ENCODE data around the gene RAP1A. TPM values are rescaled to one million over a fixed set of nuclear protein-coding genes. Genes with fewer than 3 reads are reported as not detected.

RAP1A gene
- total RNA-seq, 1 experiment from 2014 or later = 19.0 TPM

DNA sequence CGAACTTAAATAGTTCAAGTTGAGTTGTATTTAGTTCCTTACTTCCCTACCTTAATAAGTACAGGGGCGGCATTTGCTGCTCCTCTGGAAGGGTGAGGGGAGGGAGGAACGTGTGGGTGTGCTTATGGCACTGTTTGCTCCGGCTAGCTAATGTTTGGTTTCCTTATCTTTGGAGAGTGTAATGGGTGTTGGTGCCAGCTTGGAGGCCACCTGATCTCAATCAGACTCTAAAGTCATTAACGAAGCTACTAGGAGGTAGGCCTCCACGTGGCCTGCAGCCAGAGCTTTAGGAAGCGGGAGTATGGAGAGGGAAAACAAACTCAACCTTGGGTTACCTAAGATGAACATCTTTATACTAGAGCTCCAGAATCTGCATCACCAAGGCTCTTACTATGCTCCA, 43.0 kb upstream of the RAP1A start:
- H2AFZ ChIP-seq (ENCODE audit: low read length) = no peak overlapping the region
- H3K27me3 ChIP-seq (ENCODE audit: low read length) = no peaks in the 10 kb centered on the region
- no peak for TF ChIP-seq EZH2 (IDR thresholded peaks at IDR 0.05; ENCODE audit: low read length, unreplicated experiment)
- TF ChIP-seq, protein P1, sequence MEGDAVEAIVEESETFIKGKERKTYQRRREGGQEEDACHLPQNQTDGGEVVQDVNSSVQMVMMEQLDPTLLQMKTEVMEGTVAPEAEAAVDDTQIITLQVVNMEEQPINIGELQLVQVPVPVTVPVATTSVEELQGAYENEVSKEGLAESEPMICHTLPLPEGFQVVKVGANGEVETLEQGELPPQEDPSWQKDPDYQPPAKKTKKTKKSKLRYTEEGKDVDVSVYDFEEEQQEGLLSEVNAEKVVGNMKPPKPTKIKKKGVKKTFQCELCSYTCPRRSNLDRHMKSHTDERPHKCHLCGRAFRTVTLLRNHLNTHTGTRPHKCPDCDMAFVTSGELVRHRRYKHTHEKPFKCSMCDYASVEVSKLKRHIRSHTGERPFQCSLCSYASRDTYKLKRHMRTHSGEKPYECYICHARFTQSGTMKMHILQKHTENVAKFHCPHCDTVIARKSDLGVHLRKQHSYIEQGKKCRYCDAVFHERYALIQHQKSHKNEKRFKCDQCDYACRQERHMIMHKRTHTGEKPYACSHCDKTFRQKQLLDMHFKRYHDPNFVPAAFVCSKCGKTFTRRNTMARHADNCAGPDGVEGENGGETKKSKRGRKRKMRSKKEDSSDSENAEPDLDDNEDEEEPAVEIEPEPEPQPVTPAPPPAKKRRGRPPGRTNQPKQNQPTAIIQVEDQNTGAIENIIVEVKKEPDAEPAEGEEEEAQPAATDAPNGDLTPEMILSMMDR (conservative IDR thresholded peaks at IDR 0.05; ENCODE audit: low read depth, low read length) = no peak
- TF ChIP-seq EZH2phosphoT487 (IDR thresholded peaks at IDR 0.05; ENCODE audit: borderline replicate concordance, low read length) = no peak
- BruUV-seq (replicated peaks) = no TSS peak
- intact Hi-C loops (cut with micrococcal nuclease) = no loop called here
- no peak for DNase-seq
- POLR2A ChIA-PET (ENCODE audit: unreplicated experiment) = no interaction called here
- H3K9ac ChIP-seq (ENCODE audit: low read length) = no peak overlapping the region
- H3K79me2 ChIP-seq (ENCODE audit: low read length) = no peaks in the 10 kb centered on the region
- H3K9me3 ChIP-seq (ENCODE audit: low read length) = no peaks in the 10 kb centered on the region
- no peaks in the 10 kb centered on the region for H3F3A ChIP-seq (ENCODE audit: low read length, unreplicated experiment)
- H3K4me2 ChIP-seq (ENCODE audit: low read length) = no peak overlapping the region
- no peak overlapping the region for H3K4me3 ChIP-seq (ENCODE audit: low read length)
- ATAC-seq = no peak
- H3K9me2 ChIP-seq (replicated peaks; ENCODE audit: low read length) = no peaks in the 10 kb centered on the region
- CTCF ChIA-PET = no interaction called here
- H3K36me3 ChIP-seq (ENCODE audit: low read depth, low read length) = no peaks in the 10 kb centered on the region
- no peaks in the 10 kb centered on the region for H4K20me1 ChIP-seq (ENCODE audit: low read length)
- H3K27ac ChIP-seq (ENCODE audit: low read length) = no peak overlapping the region
- H3K4me1 ChIP-seq (ENCODE audit: insufficient read depth, low read length) = no peaks in the 10 kb centered on the region

DNA sequence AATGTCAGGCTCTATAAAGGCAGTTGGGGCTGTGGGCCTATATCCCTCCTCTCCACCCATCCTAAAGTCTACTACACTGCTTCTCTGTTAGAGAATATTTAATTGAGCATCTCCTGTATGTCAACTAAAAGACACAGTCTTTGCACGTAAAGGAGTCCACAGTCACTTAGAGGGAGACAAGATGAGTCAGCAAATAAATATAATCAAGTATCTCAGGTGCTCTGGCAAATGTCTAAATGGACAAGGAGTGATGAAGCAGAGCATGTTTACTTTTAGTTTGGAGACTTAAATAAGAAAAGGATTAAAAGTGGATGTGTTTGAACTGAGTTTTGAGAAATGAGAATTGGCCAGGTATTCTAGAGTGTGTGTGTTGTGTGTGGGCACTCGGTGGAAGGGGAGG, 41.8 kb upstream of the RAP1A start:
- no peak overlapping the region for H2AFZ ChIP-seq (ENCODE audit: low read length)
- H3K9ac ChIP-seq (ENCODE audit: low read length) = no peak overlapping the region
- H3K27me3 ChIP-seq (ENCODE audit: low read length) = no peaks in the 10 kb centered on the region
- H3K79me2 ChIP-seq (ENCODE audit: low read length) = no peaks in the 10 kb centered on the region
- H3K4me3 ChIP-seq (ENCODE audit: low read length) = no peak overlapping the region
- ChIA-PET POLR2A (ENCODE audit: unreplicated experiment) (no interaction called here), CTCF (no interaction called here)
- DNase-seq = no peak
- intact Hi-C loops (cut with micrococcal nuclease) = no loop called here
- ATAC-seq = no peak
- no peaks in the 10 kb centered on the region for H3K36me3 ChIP-seq (ENCODE audit: low read depth, low read length)
- TF ChIP-seq, protein P1 (conservative IDR thresholded peaks at IDR 0.05; ENCODE audit: low read depth, low read length) = no peak
- TF ChIP-seq EZH2 (IDR thresholded peaks at IDR 0.05; ENCODE audit: low read length, unreplicated experiment) (no peak), EZH2phosphoT487 (IDR thresholded peaks at IDR 0.05; ENCODE audit: borderline replicate concordance, low read length) (no peak)
- BruUV-seq (replicated peaks) = no TSS peak
- H4K20me1 ChIP-seq (ENCODE audit: low read length) = no peaks in the 10 kb centered on the region
- H3K4me2 ChIP-seq (ENCODE audit: low read length) = no peak overlapping the region
- no peak overlapping the region for H3K27ac ChIP-seq (ENCODE audit: low read length)
- no peaks in the 10 kb centered on the region for H3K9me3 ChIP-seq (ENCODE audit: low read length)
- no peaks in the 10 kb centered on the region for H3K4me1 ChIP-seq (ENCODE audit: insufficient read depth, low read length)
- no peaks in the 10 kb centered on the region for H3K9me2 ChIP-seq (replicated peaks; ENCODE audit: low read length)
- H3F3A ChIP-seq (ENCODE audit: low read length, unreplicated experiment) = no peaks in the 10 kb centered on the region

DNA sequence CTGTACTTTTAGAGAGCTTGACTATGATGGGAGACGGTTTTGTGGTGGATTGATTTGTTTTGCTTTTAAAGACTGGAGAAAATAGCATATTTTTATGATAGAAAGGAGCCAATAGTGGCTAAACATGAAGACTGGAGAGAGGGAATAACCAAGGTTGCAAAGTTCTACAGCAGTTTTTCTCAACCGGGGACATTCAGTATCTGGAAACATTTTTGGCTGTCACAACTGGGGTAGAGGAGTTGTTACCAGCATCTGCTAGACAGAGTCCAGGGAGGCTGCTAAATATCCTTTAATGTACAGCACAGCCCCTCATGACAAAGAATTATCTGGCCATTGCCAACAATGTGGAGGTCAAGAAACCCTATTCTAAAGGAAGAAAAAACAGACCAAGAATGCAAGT, 38.4 kb upstream of the RAP1A start:
- Histone ChIP-seq H3K27ac (ENCODE audit: low read length) (no peak overlapping the region), H3K4me1 (ENCODE audit: insufficient read depth, low read length) (no peaks in the 10 kb centered on the region), H3K79me2 (ENCODE audit: low read length) (no peaks in the 10 kb centered on the region), H3K36me3 (ENCODE audit: low read depth, low read length) (no peaks in the 10 kb centered on the region), H3K4me3 (ENCODE audit: low read length) (no peak overlapping the region), H3K9me3 (ENCODE audit: low read length) (no peaks in the 10 kb centered on the region), H3K9me2 (replicated peaks; ENCODE audit: low read length) (no peaks in the 10 kb centered on the region), H3K9ac (ENCODE audit: low read length) (no peak overlapping the region), H3K4me2 (ENCODE audit: low read length) (no peak overlapping the region), H3K27me3 (ENCODE audit: low read length) (no peaks in the 10 kb centered on the region), H4K20me1 (ENCODE audit: low read length) (no peaks in the 10 kb centered on the region), H3F3A (ENCODE audit: low read length, unreplicated experiment) (no peaks in the 10 kb centered on the region), H2AFZ (ENCODE audit: low read length) (no peak overlapping the region)
- DNase-seq (no peak), ATAC-seq (no peak)
- ChIA-PET POLR2A (ENCODE audit: unreplicated experiment) (no interaction called here), CTCF (no interaction called here)
- intact Hi-C loops (cut with micrococcal nuclease) = no loop called here
- BruUV-seq (replicated peaks) = no TSS peak
- TF ChIP-seq EZH2phosphoT487 (IDR thresholded peaks at IDR 0.05; ENCODE audit: borderline replicate concordance, low read length) (no peak), EZH2 (IDR thresholded peaks at IDR 0.05; ENCODE audit: low read length, unreplicated experiment) (no peak)
- TF ChIP-seq, protein P1 (conservative IDR thresholded peaks at IDR 0.05; ENCODE audit: low read depth, low read length) = no peak

Data from PC-3 (cell line).